ENCODE measurements around the gene HOXD10. TPM values are rescaled to one million over a fixed set of nuclear protein-coding genes. Genes with fewer than 3 reads are reported as not detected.

HOXD10 gene
- total and polyA plus RNA-seq, 2 experiments from 2014 or later: not detected

- Histone ChIP-seq H3K36me3 (ENCODE audit: insufficient read depth) (no peaks in the 10 kb centered on the region), H2AFZ (no peak overlapping the region), H3K79me2 (replicated peaks; ENCODE audit: insufficient read depth) (no peaks in the 10 kb centered on the region), H3K9me2 (ENCODE audit: insufficient read depth) (no peaks in the 10 kb centered on the region), H3K4me3 (peak overlapping the region; percentile 47), H4K20me1 (replicated peaks; ENCODE audit: insufficient read depth) (peaks cover 45% of the 10 kb centered on the region), H3K27ac (ENCODE audit: low read depth) (no peak overlapping the region), H3K27me3 (ENCODE audit: insufficient read depth) (peaks cover 100% of the 10 kb centered on the region), H3F3A (replicated peaks; ENCODE audit: low read depth) (peaks cover 61% of the 10 kb centered on the region), H3K4me1 (ENCODE audit: insufficient read depth) (peaks cover 13% of the 10 kb centered on the region), H3K4me2 (peak overlapping the region; percentile 75)
- Mint-ChIP-seq H3K27me3 (ENCODE audit: insufficient read depth, low read depth, poor library complexity) (peaks cover 96% of the 10 kb centered on the region), H3K27ac (no peak overlapping the region), H3K4me3 (peak overlapping the region; percentile 63), H3K9me3 (peaks cover 15% of the 10 kb centered on the region; the same call in 2 of the 3 replicates), H3K4me1 (peaks cover 29% of the 10 kb centered on the region), H3K36me3 (ENCODE audit: low read depth) (no peaks in the 10 kb centered on the region)
- TF ChIP-seq, protein P1, sequence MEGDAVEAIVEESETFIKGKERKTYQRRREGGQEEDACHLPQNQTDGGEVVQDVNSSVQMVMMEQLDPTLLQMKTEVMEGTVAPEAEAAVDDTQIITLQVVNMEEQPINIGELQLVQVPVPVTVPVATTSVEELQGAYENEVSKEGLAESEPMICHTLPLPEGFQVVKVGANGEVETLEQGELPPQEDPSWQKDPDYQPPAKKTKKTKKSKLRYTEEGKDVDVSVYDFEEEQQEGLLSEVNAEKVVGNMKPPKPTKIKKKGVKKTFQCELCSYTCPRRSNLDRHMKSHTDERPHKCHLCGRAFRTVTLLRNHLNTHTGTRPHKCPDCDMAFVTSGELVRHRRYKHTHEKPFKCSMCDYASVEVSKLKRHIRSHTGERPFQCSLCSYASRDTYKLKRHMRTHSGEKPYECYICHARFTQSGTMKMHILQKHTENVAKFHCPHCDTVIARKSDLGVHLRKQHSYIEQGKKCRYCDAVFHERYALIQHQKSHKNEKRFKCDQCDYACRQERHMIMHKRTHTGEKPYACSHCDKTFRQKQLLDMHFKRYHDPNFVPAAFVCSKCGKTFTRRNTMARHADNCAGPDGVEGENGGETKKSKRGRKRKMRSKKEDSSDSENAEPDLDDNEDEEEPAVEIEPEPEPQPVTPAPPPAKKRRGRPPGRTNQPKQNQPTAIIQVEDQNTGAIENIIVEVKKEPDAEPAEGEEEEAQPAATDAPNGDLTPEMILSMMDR (conservative IDR thresholded peaks at IDR 0.05; ENCODE audit: low read depth in 2 of 2): no peak
- no peak for TF ChIP-seq POLR2AphosphoS5 (IDR thresholded peaks at IDR 0.05; ENCODE audit: low read depth)
- no peak; the same call in 1 of the 2 replicates for TF ChIP-seq ETS1 (IDR thresholded peaks at IDR 0.05)
- no peak for TF ChIP-seq CREB1 (CRISPR knock-in tag; IDR thresholded peaks at IDR 0.05; ENCODE audit: low read depth)
- TF ChIP-seq EZH2phosphoT487 (IDR thresholded peaks at IDR 0.05; ENCODE audit: unreplicated experiment): peak; percentile 45
- TF ChIP-seq, protein P2, sequence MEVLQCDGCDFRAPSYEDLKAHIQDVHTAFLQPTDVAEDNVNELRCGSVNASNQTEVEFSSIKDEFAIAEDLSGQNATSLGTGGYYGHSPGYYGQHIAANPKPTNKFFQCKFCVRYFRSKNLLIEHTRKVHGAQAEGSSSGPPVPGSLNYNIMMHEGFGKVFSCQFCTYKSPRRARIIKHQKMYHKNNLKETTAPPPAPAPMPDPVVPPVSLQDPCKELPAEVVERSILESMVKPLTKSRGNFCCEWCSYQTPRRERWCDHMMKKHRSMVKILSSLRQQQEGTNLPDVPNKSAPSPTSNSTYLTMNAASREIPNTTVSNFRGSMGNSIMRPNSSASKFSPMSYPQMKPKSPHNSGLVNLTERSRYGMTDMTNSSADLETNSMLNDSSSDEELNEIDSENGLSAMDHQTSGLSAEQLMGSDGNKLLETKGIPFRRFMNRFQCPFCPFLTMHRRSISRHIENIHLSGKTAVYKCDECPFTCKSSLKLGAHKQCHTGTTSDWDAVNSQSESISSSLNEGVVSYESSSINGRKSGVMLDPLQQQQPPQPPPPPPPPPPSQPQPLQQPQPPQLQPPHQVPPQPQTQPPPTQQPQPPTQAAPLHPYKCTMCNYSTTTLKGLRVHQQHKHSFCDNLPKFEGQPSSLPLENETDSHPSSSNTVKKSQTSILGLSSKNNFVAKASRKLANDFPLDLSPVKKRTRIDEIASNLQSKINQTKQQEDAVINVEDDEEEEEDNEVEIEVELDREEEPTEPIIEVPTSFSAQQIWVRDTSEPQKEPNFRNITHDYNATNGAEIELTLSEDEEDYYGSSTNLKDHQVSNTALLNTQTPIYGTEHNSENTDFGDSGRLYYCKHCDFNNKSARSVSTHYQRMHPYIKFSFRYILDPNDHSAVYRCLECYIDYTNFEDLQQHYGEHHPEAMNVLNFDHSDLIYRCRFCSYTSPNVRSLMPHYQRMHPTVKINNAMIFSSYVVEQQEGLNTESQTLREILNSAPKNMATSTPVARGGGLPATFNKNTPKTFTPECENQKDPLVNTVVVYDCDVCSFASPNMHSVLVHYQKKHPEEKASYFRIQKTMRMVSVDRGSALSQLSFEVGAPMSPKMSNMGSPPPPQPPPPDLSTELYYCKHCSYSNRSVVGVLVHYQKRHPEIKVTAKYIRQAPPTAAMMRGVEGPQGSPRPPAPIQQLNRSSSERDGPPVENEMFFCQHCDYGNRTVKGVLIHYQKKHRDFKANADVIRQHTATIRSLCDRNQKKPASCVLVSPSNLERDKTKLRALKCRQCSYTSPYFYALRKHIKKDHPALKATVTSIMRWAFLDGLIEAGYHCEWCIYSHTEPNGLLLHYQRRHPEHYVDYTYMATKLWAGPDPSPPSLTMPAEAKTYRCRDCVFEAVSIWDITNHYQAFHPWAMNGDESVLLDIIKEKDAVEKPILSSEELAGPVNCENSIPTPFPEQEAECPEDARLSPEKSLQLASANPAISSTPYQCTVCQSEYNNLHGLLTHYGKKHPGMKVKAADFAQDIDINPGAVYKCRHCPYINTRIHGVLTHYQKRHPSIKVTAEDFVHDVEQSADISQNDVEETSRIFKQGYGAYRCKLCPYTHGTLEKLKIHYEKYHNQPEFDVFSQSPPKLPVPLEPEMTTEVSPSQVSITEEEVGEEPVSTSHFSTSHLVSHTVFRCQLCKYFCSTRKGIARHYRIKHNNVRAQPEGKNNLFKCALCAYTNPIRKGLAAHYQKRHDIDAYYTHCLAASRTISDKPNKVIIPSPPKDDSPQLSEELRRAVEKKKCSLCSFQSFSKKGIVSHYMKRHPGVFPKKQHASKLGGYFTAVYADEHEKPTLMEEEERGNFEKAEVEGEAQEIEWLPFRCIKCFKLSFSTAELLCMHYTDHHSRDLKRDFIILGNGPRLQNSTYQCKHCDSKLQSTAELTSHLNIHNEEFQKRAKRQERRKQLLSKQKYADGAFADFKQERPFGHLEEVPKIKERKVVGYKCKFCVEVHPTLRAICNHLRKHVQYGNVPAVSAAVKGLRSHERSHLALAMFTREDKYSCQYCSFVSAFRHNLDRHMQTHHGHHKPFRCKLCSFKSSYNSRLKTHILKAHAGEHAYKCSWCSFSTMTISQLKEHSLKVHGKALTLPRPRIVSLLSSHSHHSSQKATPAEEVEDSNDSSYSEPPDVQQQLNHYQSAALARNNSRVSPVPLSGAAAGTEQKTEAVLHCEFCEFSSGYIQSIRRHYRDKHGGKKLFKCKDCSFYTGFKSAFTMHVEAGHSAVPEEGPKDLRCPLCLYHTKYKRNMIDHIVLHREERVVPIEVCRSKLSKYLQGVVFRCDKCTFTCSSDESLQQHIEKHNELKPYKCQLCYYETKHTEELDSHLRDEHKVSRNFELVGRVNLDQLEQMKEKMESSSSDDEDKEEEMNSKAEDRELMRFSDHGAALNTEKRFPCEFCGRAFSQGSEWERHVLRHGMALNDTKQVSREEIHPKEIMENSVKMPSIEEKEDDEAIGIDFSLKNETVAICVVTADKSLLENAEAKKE (CRISPR knock-in tag; IDR thresholded peaks at IDR 0.05): no peak
- TF ChIP-seq ZNF114 (CRISPR knock-in tag; IDR thresholded peaks at IDR 0.05): no peak
- TF ChIP-seq STAT1 (IDR thresholded peaks at IDR 0.05; ENCODE audit: unreplicated experiment): no peak
- TF ChIP-seq ZNF331 (CRISPR knock-in tag; IDR thresholded peaks at IDR 0.05; ENCODE audit: low read depth): no peak
- TF ChIP-seq, protein P3, sequence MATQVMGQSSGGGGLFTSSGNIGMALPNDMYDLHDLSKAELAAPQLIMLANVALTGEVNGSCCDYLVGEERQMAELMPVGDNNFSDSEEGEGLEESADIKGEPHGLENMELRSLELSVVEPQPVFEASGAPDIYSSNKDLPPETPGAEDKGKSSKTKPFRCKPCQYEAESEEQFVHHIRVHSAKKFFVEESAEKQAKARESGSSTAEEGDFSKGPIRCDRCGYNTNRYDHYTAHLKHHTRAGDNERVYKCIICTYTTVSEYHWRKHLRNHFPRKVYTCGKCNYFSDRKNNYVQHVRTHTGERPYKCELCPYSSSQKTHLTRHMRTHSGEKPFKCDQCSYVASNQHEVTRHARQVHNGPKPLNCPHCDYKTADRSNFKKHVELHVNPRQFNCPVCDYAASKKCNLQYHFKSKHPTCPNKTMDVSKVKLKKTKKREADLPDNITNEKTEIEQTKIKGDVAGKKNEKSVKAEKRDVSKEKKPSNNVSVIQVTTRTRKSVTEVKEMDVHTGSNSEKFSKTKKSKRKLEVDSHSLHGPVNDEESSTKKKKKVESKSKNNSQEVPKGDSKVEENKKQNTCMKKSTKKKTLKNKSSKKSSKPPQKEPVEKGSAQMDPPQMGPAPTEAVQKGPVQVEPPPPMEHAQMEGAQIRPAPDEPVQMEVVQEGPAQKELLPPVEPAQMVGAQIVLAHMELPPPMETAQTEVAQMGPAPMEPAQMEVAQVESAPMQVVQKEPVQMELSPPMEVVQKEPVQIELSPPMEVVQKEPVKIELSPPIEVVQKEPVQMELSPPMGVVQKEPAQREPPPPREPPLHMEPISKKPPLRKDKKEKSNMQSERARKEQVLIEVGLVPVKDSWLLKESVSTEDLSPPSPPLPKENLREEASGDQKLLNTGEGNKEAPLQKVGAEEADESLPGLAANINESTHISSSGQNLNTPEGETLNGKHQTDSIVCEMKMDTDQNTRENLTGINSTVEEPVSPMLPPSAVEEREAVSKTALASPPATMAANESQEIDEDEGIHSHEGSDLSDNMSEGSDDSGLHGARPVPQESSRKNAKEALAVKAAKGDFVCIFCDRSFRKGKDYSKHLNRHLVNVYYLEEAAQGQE (IDR thresholded peaks at IDR 0.05; ENCODE audit: unreplicated experiment): no peak
- no peak for TF ChIP-seq NANOG (IDR thresholded peaks at IDR 0.05; ENCODE audit: borderline replicate concordance)
- peak; percentile 81 for TF ChIP-seq EZH2 (IDR thresholded peaks at IDR 0.05; ENCODE audit: low read depth, unreplicated experiment)
- no peak for TF ChIP-seq JUNB (IDR thresholded peaks at IDR 0.05; ENCODE audit: unreplicated experiment)
- DNase-seq (ENCODE audit: low spot score) (peak; percentile 76), ATAC-seq (peak; percentile 44)
Observed at GRCh38 chr2:176128172-176128981, 11.8 kb downstream of the HOXD10 start.

Data from GM23338 (cell line).